ENCODE data around the gene NTM.

DNA sequence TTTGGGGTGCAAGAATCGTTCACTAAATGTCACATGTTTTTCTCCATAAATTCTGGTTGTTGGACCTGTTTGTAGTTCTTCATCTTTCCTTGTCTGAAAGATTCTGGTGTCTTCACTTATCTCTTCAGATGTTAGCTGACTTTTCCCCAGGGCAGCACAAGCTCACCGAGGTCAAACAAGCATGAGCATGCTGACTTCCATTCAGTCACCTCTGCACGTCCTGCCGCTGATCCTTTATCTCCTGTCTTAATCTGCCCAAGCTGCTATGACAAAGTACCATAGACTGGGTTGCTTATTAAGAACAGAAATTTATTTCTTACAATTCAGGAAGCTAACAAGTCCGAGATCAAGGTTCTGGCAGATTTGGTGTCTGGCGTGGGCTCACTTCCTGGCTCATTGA is 800.6 kb downstream of the NTM start:
- TF ChIP-seq, protein P1, sequence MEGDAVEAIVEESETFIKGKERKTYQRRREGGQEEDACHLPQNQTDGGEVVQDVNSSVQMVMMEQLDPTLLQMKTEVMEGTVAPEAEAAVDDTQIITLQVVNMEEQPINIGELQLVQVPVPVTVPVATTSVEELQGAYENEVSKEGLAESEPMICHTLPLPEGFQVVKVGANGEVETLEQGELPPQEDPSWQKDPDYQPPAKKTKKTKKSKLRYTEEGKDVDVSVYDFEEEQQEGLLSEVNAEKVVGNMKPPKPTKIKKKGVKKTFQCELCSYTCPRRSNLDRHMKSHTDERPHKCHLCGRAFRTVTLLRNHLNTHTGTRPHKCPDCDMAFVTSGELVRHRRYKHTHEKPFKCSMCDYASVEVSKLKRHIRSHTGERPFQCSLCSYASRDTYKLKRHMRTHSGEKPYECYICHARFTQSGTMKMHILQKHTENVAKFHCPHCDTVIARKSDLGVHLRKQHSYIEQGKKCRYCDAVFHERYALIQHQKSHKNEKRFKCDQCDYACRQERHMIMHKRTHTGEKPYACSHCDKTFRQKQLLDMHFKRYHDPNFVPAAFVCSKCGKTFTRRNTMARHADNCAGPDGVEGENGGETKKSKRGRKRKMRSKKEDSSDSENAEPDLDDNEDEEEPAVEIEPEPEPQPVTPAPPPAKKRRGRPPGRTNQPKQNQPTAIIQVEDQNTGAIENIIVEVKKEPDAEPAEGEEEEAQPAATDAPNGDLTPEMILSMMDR (IDR thresholded peaks at IDR 0.05): no peak
- no peak for TF ChIP-seq POLR2A (IDR thresholded peaks at IDR 0.05)

Data from Peyer's patch (tissue), 4 donors.